ENCODE results near the gene ZNF641.

Gene ZNF641

DNA sequence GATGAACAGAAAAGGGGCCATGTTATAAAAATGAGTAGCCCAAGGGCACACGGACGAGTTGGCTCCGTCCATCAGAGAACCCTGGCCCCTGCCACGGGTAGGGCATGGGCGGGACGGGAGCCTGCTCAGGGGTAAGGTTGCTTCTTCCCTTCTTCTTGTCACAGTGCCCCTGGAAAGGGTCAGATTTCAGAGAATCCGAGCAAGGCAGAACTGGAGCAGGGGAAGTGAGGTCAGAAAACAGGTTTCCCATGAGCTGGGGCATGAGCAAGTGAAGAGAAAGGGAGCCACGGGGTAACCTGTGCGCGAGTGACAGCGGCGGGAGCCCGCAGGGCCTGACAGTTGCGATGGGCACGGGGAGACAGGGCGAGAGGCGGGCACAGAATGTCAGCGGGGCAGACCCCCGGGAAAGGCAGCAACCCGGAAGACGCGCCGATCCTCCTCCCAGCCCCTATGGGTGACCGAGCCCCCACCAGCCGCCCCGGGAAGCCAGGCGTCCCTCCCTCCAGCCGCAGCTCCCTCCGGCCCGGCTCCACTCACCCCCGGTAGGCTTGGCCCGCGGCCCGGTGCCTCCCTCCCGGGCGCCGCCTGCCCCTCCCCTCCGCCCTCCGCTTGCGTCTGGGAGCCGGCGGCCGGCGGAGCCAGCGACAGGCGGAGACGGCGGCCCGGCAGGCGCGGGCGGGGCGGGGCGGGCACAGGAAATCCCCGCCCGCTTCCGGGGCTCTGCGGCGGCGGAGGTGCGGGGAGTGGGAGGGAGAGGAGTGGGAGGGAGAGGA, at the start of gene ZNF641:
ZNF641 (minus strand) TSS at position 671 of the 773 bp plus-strand sequence. CDS start 2,829 bp downstream, outside the sequence.
- DNase-seq (ENCODE audit: low read depth, low spot score) = no peak

DNA sequence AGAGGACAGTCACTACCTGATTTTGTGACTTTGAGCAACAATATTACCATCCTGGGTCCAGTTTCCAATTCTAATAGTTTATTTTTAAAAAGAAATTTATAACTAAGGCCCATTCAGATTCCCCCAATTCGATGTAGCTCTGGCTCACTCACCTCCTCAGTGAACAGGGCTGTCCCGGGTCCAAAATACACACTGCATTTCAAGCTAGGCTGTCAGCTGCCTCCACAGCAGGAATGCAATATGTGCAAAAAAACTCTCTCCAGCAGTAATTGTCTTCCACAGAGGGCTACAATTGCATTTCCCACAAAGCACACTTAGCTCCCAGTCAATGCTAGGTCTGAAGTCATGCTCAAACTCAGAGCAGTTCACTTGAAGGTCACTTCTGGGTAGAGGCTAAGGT, 39.3 kb upstream of the ZNF641 start:
- no peak for DNase-seq (ENCODE audit: low read depth, low spot score)

DNA sequence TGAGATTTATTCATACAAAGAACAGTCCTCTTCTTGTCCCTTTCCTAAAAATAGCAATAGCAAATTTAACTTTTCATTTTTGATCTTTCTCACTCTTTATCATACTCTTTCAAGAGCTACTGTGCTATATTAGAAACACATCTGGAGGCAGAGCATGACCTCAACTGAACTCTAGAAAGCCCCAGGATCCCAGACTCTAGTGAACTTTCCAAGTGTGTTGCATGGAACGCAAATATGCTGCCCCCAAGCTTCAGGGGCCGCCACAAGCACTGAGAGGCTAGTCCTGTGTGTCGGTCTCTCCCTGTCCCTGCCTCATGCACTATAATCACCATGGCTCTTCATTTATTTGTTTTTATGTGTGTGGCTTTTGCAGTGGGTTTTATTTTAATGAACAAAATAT, 38.7 kb upstream of the ZNF641 start:
- no peak for DNase-seq (ENCODE audit: low read depth, low spot score)

DNA sequence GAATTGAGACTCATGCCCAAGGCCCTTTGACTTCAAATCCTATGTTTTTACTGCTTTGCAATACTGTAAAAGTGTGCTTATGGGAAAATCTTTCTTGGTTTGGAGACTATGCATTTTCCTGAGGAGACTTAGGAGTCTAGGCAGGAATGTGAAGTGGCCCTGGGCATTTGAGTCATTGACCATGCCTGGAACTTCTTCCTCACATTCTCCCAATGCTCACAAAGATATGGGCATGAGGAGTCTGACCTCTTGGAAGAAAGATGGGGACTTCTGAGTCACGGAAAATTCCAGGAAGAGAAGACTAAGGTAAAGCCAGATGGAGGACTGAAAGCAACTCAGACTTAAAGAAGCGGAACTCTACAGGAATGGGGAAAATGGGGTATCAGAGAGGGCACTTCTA, 38.2 kb upstream of the ZNF641 start:
- DNase-seq (ENCODE audit: low read depth, low spot score) = no peak

DNA sequence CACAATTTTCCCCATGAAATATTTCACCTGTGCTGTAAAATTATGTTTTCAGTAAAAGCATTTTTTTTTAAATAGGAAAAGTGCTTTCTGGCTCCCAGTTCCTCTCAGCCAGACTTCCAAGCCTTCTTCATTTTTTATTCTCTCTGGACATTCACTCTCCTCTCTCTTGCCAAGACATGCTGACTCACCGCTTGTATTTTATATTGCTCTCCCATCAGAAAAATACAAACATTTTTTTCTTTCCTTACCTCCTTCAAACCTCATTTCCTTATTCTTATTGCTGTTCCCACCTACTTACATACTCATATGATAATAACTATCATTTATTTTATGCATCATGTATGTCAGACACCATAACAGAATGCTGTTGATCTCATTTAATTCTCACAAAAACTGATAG, 37.7 kb upstream of the ZNF641 start:
- DNase-seq (ENCODE audit: low read depth, low spot score) = no peak

DNA sequence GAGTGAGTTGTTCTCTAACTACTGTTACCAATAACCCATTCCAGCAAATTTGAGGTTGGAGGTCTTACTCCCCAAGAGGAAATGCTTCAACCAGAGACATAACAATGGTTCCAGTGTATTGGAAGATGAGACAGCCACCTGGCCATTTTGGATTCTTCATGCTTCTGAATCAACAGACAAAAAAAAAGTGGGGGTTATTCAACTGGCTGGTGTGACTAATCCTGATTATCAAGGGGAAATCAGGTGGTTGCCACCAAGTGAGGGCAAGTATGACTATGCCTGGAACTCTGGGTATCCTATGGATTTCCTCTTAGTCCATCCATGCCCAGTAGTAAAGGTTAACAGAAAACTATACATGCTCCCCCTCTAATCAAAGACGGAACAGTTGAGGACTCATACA, 29.9 kb upstream of the ZNF641 start:
- no peak for DNase-seq (ENCODE audit: low read depth, low spot score)

DNA sequence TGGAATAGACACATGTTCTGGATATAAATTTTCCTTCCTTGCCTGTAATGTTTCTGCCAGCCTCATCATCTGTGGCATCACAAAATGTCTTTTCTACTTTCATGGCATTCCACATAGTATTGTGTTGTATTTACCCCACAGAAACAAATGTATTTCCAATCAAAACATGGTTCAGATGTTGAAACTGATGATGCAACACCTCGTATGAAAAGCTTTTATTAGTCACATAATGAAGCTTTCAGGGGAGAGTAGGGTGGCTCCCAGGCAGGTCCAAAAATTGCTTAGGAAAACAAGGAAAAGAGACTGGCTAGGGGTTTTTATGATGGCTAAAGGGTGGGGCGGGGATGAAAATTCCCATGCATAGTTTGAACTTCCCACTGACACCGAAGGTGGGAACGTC, 29.1 kb upstream of the ZNF641 start:
- DNase-seq (ENCODE audit: low read depth, low spot score) = no peak

DNA sequence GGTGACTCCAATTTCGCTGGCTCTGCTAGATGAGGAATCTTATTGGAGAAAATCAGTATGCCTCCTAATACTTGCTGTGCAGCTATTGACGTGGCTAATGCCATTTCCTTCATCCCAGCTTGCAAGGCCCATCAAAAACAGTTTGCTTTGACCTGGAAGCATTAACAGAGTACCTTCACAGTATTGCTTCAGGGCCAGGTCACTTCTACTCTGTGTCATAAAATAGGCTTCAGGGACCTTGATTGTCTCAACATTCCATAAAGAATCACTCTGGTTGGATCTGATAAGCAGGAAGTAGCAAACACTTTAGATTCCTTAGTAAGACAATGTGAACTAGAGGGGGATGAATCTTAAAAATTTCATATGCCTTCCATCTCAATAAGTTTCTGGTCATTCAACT, 26.9 kb upstream of the ZNF641 start:
- DNase-seq (ENCODE audit: low read depth, low spot score) = no peak

DNA sequence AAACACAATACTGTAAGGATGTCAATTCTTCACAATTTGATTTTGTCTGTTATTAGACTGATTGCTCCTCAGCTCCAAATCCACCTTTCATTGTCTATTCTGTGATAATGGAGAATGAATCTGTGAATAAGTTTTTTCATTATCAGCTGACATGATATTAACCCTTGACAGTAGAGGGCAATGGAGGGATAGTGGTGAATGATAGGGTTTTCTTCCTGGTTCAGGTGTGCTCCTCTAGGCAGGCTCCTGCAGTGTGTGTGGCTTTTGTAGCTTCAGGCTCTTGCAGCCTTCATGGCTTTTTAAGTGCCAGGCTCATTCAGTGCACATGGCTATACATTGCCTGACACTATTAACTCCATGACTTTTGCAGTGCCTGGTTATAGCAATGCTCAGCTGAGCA, 23.4 kb upstream of the ZNF641 start:
- DNase-seq (ENCODE audit: low read depth, low spot score) = no peak

DNA sequence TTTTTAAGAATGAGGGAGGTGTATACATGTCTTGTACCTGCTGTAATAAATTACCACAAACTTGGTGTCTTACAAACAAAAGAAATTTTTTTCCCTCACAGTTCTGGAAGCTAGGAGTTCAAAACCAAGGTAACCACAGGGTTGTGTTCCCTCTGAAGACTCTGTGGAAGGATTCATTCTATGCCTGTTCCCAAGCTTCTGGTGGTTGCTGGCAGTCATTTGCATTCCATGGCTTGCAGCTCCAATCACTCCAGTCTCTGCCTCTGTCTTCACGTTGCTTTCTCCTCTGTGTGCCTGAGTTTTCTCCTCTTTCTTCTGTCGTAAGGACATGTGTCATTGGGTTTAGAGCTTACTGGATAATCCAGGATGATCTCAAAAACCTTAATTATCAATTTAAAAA, 15.4 kb upstream of the ZNF641 start:
- no peak for DNase-seq (ENCODE audit: low read depth, low spot score)

DNA sequence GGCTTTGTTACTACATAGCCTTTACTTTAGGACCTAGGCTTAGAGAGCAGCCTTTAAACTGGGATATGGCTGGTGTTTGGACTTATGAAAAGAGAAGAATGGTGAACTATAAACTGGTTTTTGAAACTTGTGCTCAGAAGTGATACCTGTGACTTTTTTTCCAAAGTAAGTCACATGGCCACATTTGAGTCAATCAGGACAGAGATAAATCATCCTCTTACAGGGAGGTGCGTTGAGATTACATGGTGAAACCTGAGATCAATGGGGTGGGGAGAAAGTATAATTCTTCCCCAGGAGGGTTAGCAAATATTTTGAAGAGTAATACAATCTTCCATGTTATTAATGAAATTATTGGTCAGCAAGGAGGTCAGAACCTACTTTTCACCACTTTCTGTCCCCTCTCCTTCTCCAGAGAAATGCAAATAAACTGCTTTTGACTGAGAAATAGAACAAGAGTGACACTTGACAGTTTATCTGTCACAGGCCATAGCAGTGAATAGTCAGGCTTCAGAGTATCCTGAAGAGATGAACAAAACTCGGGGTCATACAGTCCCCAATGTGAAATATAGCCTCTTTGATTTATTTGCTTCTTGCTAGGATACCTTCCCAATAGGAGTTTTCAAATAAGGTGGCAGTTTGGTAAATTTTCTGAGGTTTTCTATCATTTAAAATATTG, 11.1 kb upstream of the ZNF641 start:
- DNase-seq (ENCODE audit: low read depth, low spot score) = no peak

DNA sequence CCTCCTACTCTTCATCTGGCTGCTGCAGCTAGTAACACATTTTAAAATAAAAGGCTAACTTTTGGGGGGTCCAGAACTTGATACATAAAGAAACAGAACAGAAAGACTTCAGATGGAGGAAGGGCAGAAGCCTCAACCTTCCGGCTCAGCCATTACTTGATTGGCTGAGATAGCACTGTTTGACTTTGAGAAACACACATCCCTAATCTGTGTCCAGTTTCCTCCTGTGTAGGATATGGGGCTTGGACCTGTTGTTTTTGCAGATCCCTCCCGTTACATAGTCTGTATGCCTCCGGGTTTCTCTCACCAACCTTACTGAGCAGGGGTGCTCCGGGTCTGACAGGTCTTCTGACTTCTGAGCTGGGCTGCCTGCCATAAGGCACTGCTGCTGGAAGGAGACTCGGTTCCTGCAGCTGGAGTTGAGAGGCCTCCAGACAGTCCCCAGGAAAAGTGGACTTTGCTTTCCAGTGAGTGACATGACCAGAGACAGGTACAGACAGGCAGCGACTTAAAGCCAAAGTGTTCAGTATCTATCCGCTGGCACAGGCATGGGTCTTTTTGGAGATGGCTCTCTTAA, 8.3 kb upstream of the ZNF641 start:
- DNase-seq (ENCODE audit: low read depth, low spot score) = no peak

DNA sequence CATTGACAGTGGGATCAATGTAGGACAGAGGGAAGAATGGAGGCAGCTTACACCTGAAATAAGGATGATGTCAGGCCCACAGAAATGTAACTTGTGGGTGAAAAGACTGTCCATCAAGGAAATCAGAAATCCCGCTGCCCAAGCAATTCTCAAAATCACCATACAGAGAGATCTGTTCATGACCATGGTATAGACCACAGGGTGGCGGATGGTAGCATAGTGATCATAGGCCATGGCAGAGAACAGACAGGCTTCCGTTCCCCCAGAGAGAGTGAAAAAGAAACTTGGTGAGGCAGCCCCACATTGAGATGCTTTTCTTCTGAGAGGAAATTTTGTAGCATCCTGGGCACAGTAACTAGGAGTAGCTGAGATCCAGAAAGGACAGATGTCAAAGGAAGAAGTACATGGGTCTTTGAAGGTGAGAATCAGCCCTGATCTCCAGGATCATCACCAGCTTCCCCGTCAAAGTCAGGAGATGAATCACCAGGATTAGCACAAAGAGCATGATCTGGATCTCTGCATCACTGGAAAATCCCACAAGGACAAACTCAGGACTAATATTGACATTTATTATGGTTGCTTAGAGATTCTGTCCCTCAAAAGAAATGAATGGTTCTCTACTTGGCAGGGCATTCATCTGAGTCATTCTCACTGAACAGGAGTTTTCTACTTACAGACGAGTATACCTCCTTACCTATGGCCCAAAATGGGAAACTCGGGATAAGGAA, 5.5 kb upstream of the ZNF641 start:
- DNase-seq (ENCODE audit: low read depth, low spot score) = no peak

DNA sequence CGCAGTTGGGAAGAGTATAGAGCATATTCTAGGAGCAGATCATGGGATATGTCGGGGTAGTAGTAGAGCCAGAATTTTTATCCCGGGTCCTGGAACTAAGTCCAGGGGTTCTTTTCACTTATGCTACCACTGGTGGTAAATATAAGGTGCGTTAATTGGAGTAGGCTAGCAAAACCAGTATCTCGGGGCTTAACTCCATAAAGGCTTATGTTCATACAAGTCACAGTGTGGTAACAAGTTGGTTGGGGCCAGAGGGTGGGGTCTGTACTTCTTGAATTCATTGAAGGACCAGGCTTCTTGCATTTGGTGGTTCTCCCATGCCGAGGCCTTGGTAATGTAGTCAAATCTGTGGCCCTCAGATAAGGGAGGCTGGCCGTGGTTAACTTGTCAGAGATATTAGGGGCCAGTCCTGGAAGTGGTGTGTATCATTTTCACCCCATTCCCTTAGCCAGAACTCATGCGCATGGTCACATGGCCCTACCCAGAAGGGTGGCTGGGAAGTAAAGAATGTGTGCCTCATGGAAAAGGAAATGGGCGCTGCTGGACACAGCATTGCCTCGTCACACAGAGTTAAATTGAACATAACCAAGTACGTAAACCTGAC, 1.5 kb upstream of the ZNF641 start:
- no peak for DNase-seq (ENCODE audit: low read depth, low spot score)

DNA sequence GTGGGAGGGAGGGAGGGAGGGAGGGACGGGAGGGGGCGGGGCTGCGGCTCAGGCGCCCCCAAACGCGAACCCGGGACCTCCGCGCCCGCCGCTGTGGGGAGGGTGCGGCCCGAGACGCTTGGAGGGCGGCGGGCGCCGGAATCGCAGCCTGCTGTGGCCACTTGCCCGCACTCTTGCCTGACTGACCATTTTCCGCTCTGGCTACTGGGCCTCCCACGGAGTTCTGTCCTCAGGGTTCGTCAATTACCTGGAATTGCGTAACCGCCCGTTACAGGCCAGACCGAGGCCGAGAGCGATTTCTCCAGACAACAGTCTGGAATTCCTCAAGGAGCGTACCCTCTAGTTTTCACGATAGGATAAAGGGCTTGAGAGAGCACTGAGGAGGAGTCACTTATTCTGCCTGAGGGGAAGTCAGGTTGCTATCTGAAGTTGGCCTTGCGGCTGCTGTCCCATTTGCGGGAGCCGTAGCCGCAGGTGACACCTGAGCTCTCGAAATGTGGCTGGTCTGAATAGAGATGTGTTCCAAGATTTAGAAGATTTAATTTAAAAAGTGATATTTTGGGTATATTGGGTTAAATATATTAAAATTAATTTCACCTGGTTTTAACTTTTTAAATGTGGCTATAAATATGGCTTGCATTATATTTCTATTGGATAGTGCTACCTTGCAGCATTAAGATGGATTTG, 446 bp upstream of the ZNF641 start:
- no peak for DNase-seq (ENCODE audit: low read depth, low spot score)

DNA sequence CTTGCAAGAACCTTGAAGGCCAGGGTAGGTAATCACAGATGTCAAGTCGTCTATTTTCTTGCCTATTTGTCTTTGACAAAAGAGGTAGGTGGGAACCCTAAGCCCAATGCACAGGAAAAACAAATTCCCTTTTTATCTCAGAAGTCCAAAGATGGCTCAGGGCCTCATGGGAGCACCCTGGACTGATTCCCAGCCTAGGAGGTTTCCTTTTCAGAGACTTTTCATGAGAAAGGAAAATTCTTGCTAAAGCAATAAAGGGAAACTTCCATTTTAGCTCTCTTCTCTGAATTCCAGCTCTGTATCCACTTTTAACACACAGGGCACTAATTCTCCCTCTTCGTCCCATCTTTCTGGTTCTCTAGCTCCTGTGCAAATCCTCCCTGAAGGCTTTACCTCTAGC, 1.2 kb downstream of the ZNF641 start:
- no peak for DNase-seq (ENCODE audit: low read depth, low spot score)

DNA sequence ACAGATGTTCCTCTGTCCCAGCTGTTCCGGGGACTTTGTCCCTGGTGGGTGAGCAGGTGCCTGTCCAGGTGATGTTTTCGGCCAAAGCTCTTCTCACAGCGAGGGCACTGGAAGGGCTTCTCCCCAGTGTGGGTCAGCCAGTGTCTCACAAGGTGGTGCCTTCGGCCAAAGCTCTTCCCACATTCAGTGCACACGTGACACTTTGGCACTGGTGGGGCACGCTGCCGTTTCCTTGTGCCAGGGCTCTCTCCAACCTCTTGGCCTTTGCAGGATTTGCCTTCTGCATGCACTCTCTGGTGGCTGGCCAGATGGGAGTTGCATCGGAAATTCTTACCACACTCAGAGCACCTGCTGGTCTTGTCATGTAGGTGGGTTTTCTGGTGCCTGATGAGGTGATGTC, 7.7 kb downstream of the ZNF641 start:
- DNase-seq (ENCODE audit: low read depth, low spot score) = no peak

DNA sequence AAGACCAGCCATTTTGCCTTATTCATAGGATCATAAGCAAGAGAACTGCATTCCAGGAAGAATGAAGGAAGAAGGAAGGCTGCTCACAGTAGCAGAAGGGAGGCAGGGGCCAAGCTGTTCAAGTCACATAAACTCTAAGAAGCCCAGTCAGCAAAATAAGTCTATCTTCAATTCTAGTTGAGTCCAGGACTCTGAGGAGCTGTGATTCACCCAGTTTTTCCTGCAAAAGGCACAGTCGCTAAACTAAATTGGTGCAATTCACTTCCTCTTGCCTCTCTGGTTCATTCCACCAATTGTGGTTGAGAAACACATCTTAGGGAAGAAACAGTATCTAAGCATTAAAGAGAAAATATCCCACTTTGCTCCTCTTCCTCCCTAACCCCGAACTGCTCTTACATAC, 9.8 kb downstream of the ZNF641 start:
- no peak for DNase-seq (ENCODE audit: low read depth, low spot score)

DNA sequence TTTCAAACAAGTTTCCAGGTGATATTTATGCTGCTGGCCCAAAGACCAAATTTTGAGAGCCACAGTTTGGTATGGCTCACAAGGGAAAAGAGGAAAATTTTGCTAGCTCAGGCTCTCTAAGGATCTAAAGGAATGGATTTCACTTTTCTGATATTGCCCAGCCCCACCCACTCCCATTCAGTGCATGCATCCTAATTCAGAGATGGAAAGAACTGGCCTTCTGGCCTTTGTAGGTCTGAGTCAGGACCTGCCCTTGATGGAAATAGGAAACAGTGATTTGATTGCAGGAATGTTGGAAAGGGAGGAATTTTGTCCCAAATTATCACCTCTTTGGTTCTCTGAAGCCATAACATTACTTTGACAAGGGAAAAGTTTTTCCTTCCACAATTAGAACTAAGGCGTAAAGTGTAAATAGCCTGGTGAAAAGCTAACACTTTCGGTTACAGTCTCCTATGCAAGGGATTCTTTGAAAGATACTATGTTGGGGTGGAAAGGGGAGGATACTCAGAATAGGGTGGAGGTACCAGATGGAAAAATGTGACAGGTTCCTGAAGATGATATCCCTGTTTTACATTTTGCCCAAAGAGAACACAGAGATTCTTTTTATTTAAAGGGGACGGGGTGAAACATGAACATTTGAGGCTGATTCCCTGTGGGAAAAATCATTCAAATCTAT, 11.1 kb downstream of the ZNF641 start:
- DNase-seq (ENCODE audit: low read depth, low spot score) = no peak

DNA sequence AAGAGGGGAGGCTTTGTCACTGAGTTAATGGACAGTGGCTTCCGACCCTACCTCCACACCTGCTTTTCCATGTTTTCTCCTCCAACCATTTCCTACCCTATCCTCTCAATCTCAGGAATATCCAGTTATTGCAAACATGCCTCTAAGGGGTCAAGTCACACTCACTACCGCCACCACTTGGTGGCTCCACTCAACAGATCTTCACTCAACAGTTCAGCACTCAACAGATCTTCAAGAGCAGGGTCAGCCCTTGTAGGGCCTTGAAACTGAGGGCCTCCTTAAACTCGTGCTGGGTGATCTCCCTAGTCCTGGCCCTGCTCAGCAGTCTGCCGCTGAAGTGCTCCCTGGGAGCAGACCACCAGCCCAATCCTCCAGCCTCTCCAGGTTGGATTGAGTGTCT, 14.2 kb downstream of the ZNF641 start:
- no peak for DNase-seq (ENCODE audit: low read depth, low spot score)

DNA sequence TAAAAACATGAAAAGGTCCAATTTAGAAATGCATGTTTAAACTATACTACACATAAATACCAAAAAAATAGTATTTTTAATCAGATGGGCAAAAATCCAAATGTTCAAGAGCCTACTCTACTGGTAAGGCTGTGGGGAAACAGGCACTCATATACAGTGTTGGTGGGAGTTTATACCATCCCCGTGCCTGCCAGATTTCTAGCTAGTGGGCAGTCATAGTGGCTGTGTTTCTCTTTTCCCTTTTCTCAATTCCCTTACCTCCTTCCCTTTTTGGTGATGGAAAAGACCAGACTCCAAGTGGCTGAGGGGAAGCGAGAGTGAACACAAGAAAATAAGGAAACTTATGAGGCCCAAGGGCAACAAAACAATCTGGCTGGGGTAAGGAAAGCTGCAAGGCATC, 14.7 kb downstream of the ZNF641 start:
- DNase-seq (ENCODE audit: low read depth, low spot score) = no peak

Data from iPS DF 19.7 (cell line).